NCI-H187 (cell line): ENCODE data around the gene PACRGL.
A peak's percentile ranks its signal among the peaks of the same experiment; 100 is the strongest.
"Not testable (repeated sequence)": the region's sequence is repeated elsewhere in the genome, so short reads cannot be mapped to it uniquely, and the experiment has no call there.

Experiments used
- DNase-seq, 2 experiments: peaks; one replicate each; lab custom pipeline; 2025; lab: John Stamatoyannopoulos, UW

Gene PACRGL

DNA sequence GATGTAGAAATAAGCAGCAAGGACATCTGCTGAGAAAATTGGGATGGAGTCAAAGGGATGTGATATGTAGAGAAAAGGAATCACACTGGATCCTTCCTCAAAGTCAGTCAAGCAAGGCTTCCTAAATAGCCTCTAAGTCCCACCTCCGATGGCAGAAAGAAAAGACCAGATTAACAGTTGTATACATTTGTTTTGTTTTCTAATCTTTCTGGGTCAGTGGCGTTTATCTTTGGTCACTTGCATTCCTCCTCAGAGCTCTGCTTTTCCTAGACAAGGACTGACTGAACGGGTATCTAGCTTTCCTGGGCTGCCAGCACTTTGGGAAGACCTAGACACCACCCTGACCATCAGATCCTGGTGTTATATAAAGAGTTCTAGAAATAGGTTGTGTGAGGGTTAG lies 23.2 kb downstream of the PACRGL start:
- no peak for DNase-seq

DNA sequence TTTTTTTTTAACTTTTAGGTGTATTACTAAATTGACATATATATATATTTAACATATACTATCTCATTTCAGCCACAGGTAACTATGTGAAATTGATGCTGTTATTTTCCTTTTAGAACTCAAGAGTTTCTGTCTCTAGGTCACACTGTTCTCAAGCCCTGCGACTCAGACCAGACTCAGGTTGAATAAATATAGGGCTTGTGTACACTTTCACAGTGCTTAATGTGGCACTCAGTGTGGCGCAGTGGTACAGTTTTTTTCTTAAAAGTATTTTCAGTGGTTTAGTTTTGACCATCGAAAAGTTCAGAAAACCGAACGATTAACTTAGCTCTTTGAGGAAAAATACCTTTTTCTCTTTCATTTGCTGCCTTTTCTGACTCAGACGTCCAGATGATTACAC lies 24.7 kb downstream of the PACRGL start:
- DNase-seq, result no peak

DNA sequence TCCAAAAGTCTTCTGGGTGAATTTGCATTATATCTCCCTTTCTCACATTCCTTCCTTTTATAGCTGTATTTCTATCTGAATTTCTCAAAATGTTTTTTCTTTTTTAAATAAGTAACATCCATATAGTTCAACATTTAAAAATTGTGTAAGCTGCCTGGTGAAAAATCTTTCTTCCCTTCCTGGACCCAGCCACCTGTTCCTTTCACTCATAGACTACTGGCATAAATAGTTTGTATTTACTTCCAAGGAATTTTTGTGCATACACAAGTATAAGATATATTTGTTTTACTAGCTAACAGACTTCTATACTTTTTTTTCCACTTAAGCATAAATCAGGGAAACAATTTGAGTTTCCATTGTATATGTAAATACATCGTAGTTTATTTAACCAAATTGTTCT lies 35.7 kb downstream of the PACRGL start:
- DNase-seq, result no peak

DNA sequence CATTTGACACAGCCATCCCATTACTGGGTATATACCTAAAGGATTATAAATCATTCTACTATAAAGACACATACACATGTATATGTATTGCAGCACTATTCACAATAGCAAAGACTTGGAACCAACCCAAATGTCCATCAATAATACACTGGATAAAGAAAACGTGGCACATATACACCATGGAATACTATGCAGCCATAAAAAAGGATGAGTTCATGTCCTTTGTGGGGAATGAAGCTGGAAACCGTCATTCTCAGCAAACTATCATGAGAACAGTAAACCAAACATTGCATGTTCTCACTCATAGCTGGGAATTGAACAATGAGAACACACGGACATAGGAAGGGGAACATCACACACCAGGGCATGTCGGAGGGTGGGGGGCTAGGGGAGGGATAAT lies 45.7 kb downstream of the PACRGL start:
- not testable (repeated sequence) for DNase-seq

DNA sequence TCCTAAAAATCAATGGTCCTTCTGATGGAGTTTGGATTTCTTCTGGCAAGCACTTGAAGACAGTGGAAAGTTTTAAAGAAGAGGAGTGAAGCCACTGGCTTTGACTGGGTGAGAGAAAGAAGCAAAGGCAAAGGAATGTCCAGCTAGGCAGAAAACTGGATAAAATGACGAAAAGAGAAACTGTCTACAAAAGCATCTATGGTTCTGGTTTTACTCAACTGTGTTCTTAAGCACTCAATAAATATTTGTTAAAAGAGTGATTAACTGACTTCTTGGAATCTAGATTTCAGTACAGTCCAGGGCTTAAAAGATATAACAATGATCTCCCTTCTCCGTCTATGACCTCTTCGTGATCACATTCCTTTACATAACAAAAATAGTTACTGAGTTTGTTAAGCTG lies 52.4 kb downstream of the PACRGL start:
- no peak for DNase-seq

DNA sequence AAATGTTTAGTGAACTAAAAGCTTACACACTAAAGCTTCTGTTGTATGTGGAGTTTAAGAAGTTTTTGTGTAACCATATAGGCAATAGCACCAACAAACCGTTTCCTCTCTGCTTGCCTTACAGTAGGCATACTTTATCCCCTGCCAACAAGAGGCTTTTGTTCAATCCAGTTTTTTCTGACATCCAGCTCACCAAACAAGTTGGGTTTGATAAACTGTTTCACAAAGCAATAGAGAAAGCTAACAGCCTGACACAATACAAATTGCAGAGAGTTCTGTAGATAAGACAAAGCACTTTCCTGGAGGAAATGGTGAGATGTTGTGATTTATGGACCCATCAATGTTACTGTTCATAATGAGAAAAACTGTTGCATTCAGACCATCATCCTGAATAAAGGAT lies 53.8 kb downstream of the PACRGL start:
- DNase-seq, result no peak

DNA sequence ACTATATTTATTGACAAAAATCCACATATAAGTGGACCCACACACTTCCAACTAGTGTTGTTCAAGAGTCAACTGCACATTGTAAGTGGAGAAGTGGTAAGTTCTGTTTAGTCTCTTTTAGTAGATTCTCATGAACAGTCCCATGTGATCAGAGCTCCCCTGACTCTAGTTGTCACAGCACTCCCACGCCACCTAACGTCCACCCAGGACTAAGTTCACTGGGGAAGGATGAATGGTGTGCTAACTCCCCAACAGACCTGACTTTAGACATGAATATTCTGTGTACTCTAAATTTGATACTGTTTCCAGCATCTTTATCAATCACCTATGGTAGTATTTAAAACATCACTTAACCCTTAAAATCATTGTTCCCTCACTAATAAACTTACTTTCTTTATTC lies 59.8 kb downstream of the PACRGL start:
- no peak for DNase-seq

DNA sequence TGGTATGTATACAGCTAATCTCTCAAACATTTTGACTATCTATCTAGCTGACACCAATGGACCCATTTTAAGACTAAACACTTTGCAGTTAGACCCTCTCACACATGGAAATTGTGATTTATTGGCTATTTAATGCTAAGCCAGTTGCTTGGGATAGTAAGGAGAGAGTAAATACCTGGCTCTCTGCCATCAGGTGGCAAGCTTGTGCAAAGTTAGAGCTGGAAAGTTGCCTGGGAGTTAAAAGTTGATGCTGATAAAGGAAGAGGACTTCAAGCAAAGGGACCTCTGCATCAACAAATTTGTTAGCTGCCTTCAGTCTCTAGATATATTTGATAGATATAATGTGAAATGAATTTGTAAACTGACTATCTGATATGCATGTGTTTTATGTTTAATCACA lies 61.1 kb downstream of the PACRGL start:
- DNase-seq, result no peak

DNA sequence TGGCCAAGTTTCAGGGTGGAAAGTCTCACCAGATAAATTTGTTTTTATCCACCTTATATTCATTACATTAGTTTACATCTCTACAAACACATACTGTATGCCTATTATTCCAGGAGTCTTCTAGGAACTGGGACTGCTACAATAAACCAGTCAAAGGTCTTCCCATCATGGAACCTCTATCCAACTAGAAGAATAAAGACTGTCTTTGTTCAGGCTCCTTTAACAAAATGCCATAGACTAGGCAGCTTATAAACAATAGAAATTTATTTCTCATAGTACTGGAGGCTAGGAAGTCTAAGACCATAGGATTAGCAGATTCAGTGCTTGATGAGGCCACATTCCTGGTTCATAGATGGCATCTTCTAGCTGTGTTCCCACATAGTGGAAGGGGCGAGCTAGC lies 61.6 kb downstream of the PACRGL start:
- DNase-seq, result no peak

DNA sequence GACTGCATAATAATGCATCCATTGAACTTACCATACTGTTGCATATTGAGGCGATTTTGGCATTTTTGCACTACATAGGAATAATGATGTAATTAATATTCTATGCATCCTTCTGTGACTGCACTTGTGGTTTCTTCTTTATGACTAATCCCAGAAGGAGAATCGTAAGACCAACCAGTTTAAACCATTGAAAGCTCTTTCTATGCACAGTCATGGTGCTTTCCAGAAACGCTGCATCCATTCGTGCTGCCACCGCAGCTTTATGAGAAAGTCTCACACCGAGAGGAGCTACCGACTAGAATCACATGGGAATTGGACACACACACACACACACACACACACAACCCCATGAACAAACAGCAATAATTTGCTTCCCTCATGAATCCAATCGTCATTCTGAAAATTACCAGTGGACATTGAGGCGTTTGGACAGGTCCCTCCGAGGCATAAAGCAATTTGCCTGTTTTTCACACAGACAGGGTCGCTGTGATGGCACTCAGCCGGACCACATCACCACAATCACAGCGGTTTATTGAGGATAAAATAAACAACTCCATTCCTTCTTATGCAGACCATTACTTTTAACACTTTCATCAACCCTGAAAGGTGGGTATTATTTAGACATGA lies 64.2 kb downstream of the PACRGL start:
- no peak for DNase-seq

DNA sequence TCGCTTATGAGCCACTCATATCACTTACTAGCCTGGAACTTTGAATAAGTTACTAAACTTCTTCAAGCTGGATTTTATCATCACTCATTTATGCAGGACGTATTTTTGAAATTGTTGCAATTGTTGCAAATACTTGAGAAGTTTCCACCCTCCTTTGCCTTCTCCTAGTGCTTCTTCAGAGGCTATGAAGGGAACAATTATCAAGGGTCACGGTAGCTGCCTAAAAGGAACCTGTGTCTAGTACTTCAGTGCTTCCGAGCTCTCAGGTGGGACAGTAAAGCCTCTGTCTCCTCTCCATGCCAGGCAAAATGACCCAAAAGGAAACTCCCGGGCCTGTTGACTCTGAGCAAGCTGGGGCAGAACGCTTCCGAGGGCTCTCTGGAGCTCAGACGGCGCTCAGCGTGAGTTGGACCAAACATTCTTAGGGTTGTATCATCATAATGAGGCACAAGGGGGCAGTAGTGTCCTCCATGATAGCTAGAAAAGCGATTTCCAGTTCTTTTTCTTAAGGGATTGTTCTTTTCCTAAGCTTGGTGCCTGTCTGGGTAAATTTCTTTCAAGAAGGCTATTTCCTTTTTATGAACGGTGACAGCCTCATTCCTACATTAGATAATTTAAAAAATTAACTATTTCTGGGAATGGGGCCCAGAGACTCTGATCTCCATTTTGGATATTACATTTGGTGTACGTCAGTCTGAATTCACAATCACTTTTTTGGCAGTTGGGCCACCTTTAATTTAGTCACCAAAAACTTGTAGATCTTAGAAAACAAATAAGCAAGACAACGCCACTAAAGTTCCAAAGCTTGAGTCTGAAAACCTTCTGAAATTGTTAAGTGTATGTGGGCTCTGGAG lies 73.1 kb downstream of the PACRGL start:
- peak; percentile 37 to 57 for DNase-seq

DNA sequence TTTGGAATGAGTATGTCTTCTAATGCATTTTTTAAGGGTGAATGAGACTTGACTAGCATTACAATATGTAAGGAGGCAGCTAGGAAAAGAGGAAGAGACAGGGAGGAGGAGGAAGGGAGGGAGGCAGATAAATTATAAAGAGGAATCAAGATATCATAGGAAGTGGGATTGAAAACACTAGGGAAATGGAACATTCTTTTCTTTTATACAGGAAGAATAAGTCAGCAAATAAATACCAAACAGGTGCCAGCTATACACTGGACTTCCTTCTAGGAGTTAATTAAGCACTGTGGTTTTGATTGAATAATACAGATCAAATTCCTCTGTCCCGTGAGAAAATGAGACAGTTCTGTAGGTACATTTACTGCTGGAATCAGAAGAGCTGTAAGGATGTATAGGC lies 78.6 kb downstream of the PACRGL start:
- no peak for DNase-seq

DNA sequence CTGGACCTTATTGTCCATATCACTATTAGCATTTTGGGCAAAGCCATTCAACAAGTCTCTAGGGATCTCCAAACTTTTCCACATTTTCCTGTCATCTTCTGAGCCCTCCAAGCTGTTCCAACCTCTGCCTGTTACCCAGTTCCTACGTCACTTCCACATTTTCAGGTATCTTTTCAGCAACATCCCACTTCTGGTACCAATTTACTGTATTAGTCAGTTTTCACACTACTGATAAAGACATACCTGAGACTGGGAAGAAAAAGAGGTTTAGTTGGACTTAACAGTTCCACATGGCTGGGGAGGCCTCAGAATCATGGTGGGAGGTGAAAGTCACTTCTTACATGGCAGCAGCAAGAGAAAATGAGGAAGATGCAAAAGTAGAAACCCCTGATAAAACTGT lies 82.9 kb downstream of the PACRGL start:
- DNase-seq, result not testable (repeated sequence)

DNA sequence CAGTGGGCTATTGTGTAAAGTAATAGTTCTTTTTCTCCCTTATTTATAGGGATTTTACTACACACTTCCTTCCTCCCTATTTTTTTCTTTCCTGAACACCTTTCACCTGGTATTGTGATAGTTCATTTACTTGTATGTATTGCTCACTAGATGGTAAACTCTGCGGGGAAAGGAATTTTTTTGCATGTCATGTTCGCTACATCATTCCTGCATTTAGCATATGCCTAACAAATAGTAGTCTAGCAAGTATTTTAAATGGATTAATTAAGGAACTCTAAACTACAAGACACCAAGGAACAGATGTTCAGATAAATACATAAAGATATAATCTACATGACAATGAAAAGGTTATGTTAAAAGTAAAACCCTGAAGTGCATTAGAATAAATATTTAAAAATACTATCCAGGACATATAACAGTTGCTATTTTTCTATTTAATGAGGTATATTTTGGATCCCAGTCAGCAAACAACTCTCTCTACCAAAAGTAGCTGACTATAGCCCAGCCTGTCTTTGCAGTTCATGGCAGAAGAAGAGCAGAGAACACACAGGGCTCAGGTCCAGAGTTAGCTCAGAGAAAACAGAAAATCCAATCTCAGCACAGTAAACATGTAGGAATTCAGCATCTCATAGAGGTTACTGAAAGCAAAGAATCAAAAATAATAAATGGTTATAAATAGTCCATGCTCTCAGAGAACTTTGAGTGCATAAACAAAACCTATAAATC lies 87.8 kb downstream of the PACRGL start:
- DNase-seq, result no peak
